CD4-positive, alpha-beta T cell treated with Interleukin-15 for 4 hours (primary cell): ENCODE data around the gene YY1AP1.
"Not testable (repeated sequence)": the region's sequence is repeated elsewhere in the genome, so short reads cannot be mapped to it uniquely, and the experiment has no call there.

Experiments used
- DNase-seq: peaks from one replicate; pipeline ENCODE4 v3.0.0-alpha.2; 2020; ENCODE audit warnings: low spot score

Gene YY1AP1

DNA sequence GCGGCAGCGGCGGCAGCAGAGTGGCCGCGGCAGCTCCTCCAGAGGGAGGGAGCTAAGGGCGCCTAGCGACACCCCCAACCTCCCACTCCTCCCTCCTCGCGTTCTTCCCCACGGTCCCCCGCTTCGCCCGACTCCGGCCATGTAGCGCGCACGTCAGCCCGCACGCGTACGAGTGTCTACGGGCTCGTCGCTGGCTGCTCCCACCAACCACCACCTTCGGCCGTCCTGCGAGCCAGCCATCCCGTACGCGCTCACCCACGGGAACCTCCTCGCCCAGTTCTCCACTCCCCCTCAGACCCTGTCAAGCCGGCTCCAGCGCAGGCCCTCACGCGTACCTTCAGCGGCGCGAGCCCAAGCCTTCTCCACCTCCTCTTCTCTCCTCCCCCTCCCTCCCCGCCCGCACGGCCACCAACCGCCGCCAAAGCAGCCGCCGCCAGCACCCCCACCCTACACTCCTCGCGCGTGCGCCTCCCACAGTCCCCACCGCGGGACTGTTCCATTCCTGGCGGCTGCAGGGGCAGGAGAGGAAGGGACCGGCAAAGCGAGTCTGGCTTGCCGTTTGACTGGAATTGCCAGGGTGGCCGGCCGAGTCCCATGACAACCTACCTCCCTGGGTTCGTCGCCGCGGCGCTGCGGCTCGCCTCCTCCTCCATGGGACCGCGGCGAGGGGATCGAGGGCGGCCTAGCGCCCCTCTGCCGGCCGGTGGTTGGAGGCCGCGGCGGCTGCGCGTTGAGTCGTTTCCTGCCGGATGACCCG lies at the start of gene YY1AP1:
Gene YY1AP1, minus strand, starts transcription at position 451 of the 757 bp plus-strand sequence. CDS start 8,338 bp downstream, outside the sequence.
- DNase-seq, result peak; percentile 88

DNA sequence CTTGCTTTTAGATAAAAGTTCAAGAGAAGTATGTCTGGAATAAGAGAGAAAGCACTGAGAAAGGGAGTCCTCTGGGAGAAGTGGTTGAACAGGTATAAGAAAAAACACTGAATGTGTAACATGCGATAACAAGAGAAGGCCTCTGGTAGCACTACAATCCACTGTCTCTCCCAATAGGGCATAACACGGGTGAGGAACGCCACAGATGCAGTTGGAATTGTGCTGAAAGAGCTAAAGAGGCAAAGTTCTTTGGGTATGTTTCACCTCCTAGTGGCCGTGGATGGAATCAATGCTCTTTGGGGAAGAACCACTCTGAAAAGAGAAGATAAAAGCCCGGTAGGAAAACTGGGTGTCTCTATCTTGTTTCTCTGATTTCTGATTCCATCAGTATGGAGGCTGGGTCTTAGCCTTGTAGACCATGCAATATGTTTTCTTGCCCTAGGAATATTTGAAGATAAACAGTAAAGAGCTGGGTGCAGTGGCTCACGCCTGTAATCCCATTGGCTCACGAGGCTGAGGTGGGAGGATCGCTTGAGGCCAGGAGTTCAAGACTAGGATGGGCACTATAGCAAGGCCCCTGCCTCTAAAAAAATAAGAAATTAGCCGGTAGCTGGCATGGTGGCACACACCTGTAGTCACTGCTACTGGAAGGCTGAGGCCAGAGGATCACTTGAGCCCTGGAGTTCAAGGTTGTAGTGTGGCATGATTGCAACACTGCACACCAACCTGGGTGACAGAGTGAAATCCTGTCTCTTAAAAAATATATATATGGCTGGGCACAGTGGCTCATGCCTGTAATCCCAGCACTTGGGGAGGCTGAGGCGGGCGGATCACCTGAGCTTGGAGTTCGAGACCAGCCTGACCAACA lies 40.7 kb upstream of the YY1AP1 start:
- DNase-seq, result peak; percentile 38

DNA sequence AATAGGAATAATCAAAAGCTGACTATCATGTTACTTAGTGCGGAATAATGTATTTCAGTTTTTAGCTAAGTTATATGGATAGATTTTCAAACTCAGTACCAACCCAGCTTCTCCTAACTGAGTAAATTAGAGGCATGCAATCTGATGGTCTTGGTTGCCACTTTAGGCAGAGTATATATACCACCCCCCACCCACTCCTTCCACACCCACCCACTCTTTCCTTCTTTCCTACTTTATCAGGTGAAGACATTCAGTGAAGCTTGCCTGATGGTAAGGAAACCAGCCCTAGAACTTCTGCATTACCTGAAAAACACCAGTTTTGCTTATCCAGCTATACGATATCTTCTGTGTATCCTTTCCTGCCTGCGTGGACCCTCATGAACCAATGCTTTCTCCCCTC lies 36.6 kb upstream of the YY1AP1 start:
- no peak for DNase-seq

GRCh38 chr1:155719703-155720102 lies 31.1 kb upstream of the YY1AP1 start:
- no peak for DNase-seq

- DNase-seq, result not testable (repeated sequence)
These were observed 30.0 kb upstream of the YY1AP1 start for GRCh38 chr1:155718524-155719115.

DNA sequence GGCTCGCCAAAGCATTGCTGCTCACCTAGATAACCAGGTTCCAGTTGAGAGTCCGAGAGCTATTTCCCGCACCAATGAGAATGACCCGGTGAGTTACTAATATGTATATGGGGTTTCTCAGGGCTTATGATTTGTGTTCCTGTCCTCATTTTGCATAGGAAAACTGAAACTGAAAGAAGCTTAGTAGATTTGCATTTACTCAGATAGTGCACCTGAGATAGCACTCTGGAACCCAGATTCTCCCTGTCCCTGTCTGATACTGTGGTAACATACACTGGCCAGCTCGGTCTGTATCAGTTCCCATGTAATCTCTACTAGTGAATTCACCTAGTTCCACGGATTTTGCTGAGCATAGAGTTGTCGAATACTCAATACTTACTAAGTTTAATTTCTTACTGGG lies 28.5 kb upstream of the YY1AP1 start:
- no peak for DNase-seq

DNA sequence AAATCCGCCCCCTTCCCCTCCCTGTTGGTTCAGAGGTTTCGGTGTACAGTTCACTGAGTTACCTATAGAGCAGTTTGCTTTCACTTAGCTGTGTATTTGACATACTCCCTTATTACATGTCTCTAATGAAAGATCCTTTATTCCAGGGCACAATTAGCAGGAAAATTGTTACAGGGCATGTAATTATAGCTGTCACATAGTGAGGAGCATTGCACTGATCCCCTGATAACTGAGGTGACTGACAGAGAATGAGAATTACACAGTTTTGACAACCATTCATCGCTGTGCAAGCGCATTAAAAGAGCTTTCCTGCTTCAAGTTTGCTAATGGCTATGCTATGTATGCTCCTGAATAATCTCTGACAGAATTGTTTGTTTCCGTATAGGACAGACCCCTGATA lies 27.2 kb upstream of the YY1AP1 start:
- DNase-seq, result no peak

DNA sequence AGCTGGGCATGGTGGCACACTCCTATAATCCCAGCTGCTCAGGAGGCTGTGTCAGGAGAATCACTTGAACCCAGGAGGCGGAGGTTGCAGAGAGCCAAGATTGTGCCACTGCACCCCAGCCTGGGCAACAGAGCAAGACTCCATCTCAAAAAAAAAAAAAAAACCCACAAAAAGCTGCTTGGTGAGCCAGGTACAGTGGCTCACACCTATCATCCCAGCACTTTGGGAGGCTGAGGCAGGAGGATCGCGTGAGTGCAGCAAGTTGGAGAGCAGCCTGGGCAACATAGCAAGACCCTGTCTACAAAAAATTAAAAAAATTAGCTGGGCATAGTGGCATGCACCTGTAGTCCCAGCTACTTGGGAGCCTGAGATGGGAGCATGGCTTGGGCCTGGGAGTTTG lies 26.5 kb upstream of the YY1AP1 start:
- DNase-seq, result not testable (repeated sequence)

GRCh38 chr1:155713075-155713474 lies 24.5 kb upstream of the YY1AP1 start:
- DNase-seq, result no peak

- DNase-seq, result not testable (repeated sequence)
These were observed 24.1 kb upstream of the YY1AP1 start for GRCh38 chr1:155712636-155713035.

- DNase-seq, result not testable (repeated sequence)
These were observed 22.9 kb upstream of the YY1AP1 start for GRCh38 chr1:155711457-155711856.

DNA sequence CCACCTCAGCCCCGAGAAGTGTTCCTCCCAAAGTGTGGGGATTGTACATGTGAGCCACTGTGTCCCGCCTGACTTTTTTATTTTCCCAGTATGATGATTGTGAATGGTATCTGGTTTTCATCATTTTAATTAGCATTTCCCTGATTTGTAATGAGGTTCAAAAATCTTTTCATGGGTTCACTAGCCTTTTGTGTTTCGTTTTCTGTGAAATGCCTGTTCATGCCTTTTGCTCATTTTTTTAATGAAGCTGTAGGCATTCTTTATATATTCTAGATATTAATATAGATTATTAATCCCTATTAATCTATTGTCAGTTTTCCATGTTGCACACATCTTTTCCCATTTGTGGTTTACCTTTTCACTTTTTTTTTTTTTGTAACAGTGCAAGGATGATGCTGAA lies 20.8 kb upstream of the YY1AP1 start:
- no peak for DNase-seq

DNA sequence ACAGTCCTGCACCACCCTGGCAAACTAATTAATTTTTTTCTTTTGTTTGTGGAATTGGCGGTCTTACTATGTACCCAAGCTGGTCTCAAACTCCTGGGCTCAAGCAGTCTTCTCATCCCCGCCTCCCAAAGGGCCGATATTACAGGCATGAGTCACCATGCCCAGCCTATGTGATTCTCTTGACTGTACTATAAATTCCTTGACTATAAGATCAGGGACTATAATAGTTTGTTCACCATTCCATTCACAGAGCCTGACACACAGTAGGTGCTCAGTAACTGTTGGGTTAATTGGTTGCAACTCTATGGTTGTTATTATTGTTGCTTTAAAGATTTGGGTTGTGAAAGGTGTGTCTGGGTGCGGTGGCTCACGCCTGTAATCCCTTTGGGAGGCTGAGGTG lies 17.6 kb upstream of the YY1AP1 start:
- DNase-seq, result no peak

GRCh38 chr1:155704414-155704813 lies 15.8 kb upstream of the YY1AP1 start:
- not testable (repeated sequence) for DNase-seq

- DNase-seq, result no peak
These were observed 14.6 kb upstream of the YY1AP1 start for GRCh38 chr1:155703216-155703615.

DNA sequence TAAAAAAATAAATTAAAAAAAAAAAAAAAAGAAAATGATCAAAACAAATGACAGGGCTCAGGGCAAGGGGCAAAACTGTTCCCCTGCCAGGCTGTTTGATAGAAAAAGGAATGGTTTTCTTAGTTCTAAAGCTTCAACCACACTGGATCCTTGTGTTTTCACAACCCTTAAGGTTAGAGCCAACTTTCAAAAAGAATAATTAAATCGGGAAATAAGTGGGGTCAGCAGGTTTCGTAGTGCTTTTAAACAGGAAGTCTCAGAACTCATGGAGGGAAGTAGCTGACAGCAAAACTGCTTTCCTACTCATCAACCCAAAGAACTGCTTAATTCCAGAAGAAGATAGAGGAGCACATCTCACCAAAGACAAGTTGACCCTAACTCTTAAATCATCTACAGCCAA lies 13.1 kb upstream of the YY1AP1 start:
- DNase-seq, result not testable (repeated sequence)

DNA sequence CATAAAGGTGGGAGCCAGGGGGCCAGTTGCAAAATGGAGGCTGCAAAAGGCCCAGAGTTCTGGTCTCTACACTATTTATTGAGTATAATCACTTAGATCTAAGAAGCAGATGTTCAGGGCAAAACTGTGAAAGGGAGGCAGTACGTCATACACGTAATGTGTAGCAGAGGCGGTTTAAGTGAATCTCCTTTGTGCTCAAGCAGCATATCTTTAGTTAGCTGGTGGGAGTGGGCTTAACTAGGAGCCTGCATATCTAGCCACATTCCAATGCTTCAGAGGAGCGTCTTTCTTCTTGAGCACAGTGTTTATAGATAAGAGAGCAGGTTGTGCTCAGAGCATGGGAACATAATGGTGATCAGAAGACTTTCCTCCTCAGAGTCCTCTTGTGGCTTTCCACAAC lies 10.5 kb upstream of the YY1AP1 start:
- not testable (repeated sequence) for DNase-seq

DNA sequence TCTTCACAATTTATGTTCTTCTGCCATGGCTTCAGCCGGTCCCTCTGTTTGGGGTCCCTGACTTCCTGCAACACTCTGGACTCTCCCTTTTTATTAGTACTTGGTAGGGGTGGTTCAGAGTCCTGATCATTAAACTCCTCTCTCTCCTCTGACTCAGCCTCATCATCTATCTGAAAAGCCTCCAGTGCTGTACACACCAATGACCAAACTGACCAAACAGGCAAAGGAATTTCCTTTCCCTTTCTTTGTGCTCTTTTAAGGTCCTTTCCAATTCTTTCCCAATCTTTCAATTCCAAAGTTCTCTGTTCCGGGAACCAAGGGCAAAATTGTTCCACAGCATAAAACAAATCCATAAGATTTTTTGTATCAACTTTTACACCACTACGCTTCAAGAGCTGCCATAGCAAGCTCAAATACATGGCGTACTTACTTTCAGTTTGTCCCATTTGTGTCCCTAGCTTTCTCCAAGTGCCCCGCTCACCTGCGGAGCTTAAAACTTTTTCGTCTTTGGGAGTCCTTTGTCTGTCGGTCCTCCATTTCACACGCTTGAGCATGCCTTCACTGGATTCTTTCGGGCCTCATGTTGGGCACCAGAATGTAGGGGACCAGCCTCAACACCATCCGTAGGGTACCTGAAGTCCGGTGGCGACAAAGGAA lies 9.9 kb upstream of the YY1AP1 start:
- DNase-seq, result no peak

DNA sequence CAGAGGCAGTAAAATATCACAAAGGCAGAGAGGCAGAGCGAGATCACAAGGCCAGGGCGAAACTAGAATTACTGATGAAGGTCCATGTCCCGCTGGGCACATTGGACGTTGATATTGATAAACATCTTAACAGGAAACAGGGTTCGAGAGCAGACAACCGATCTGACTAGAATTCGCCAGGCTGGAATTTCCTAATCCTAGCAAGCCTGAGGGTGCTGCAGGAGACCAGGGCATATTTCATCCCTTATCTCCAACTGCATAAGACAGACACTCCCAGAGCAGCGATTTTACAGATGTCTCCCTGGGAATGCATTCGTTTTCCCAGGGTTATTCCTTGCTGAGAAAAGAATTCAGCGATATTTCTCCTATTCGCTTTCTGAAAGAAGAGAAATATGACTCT lies 9.0 kb upstream of the YY1AP1 start:
- DNase-seq, result not testable (repeated sequence)

- DNase-seq, result no peak
These were observed 8.5 kb upstream of the YY1AP1 start for GRCh38 chr1:155697046-155697445.

DNA sequence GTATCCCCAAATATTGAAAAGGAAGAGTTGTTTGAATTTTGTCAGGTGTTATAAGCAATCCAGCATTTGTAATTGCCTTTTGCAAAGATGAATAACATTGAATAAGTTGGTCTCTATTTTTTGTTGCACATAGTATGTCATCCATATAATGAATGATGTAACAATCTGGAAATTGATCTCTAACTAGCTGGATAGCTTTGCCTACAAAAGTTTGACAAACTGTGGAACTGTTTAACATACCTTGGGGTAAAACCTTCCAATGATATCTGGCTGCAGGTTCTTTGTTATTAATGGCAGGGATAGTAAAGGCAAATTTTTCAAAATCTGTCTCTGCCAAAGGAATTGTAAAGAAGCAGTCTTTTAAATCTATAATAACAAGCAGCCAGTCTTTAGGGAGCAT lies 8.0 kb upstream of the YY1AP1 start:
- DNase-seq, result no peak

GRCh38 chr1:155695608-155696007 lies 7.0 kb upstream of the YY1AP1 start:
- DNase-seq, result no peak
